Uterus (tissue), 4 donors: Measurements from ENCODE around the gene CARNS1. TPM values are rescaled to one million over a fixed set of nuclear protein-coding genes. Genes with fewer than 3 reads are reported as not detected.

ENCODE experiments used
- DNase-seq, 2 donors: peaks; one replicate each; pipeline ENCODE4 v3.0.0-alpha.2; 2019 to 2020
- H3K27ac ChIP-seq, 2 donors: fragments of 200-600 bp; sonication (generic); 1 replicate in 1 of 2; 2 replicates in 1 of 2; pipeline ENCODE4 v1.5.1; 2016 to 2018
- H3K27me3 ChIP-seq, 2 donors: fragments of 200-600 bp; sonication (generic); one replicate each; pipeline ENCODE4 v1.5.1; 2018 to 2019; ENCODE audit warnings: control low read depth in 1 of 2
- H3K36me3 ChIP-seq, 2 donors: fragments of 200-600 bp; sonication (generic); one replicate each; pipeline ENCODE4 v1.5.1; 2019; ENCODE audit warnings: control low read depth in 1 of 2
- H3K4me1 ChIP-seq, 2 donors: fragments of 200-600 bp; sonication (generic); one replicate each; pipeline ENCODE4 v1.5.1; 2018 to 2019; ENCODE audit warnings: control low read depth in 1 of 2
- H3K4me3 ChIP-seq, 2 donors: fragments of 200-600 bp; sonication (generic); 1 replicate in 1 of 2; 2 replicates in 1 of 2; pipeline ENCODE4 v1.5.1; 2018 to 2019; ENCODE audit warnings: mild to moderate bottlenecking in 1 of 2
- H3K9me3 ChIP-seq, 2 donors: fragments of 200-600 bp; sonication (generic); one replicate each; pipeline ENCODE4 v1.5.1; 2019; ENCODE audit warnings: control low read depth in 1 of 2
- CTCF ChIP-seq, 4 experiments: fragments of 200-600 bp in 2 of 4; fragments of 450-650 bp in 2 of 4; sonication (generic) in 2 of 4; IDR thresholded peaks; one replicate each; pipeline ENCODE4 v1.5.1; 2016 to 2019; ENCODE audit warnings: antibody characterized with exemption in 4 of 4, mild to moderate bottlenecking in 2 of 4, moderate library complexity in 1 of 4
- POLR2A ChIP-seq, 2 donors: fragments of 450-650 bp; IDR thresholded peaks; one replicate each; pipeline ENCODE4 v1.6.1; 2016; ENCODE audit warnings: antibody characterized with exemption in 2 of 2, mild to moderate bottlenecking in 1 of 2, moderate library complexity in 1 of 2
- intact Hi-C: fragments of 100-400 bp; cut with DNase I; formaldehyde crosslinking; loops from one replicate; pipeline ENCODE4 v1.15.1; 2023; ENCODE audit warnings: low total_unique reads
- total RNA-seq, 4 donors: library from RNA; depleted of rRNA in 3 of 4; stranded (reverse); fragments of >200 nt in 3 of 4; gene quantifications; one replicate each; pipeline versions ENCODE4 v1.1.0 to v1.2.4, GENCODE V29; 2014 to 2023
- donor health status: DM: yes; HTN: yes; CAD: no.

Gene CARNS1
- total RNA-seq, 4 donors from 2014 or later, result 0.76 to 3.3 TPM; not detected in 2

DNA sequence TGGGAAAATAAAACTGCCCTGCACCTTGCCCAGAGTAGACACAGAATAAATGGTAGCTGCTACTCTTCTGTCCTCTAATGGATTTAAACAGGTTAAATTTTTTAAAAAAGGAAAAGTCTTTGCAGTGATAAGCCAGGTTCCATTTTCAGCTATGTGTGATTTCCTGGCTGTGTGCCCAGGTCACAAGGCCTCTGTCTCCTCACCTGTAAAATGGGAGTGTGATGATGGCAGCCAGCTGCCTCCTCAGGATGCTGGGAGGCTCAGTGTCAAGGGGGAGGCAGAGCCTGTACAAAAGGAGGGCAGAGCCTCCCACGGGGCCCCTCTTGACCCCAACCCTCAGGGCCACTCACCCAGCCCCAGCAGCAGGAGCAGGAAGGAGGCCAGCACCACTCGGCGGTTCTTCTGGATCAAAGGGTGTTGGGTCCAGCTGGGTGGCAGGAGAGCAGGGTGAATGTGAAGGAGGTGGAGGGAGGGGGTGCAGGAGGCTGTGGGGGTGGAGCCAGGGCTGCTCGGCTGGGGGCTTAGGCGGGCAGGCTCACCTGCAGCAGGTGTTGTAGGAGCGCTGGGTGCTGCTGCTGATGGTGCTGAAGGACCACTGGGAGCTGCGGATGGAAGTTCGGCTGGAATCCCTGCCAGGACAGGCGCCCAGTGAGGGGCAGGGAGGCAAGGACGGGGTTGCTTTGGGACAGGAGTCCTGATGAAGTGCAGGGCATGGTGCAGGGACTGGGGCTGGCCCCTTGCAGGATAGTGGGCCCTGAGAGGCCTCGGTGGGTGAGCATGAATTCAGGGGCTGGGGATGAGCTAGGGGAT is 51.7 kb downstream of the CARNS1 start:
- no peak for TF ChIP-seq POLR2A (IDR thresholded peaks at IDR 0.05)
- TF ChIP-seq CTCF (IDR thresholded peaks at IDR 0.05), result no peak
- Histone ChIP-seq H3K4me3 (no peak overlapping the region), H3K4me1 (peaks cover 0 to 6% of the 10 kb centered on the region in 2 donors)

GRCh38 chr11:67468056-67468455 is 52.6 kb downstream of the CARNS1 start:
- DNase-seq, result peak; percentile 44 to 53
- H3K27ac ChIP-seq, result peak overlapping the region; percentile 91 to 92

More for the DNA sequence above, 51.7 kb downstream of the CARNS1 start:
- Histone ChIP-seq H3K27ac (no peak overlapping the region), H3K9me3 (no peaks in the 10 kb centered on the region), H3K27me3 (no peaks in the 10 kb centered on the region), H3K36me3 (no peaks in the 10 kb centered on the region)
- no peak for DNase-seq
- intact Hi-C loops, result no loop called here

DNA sequence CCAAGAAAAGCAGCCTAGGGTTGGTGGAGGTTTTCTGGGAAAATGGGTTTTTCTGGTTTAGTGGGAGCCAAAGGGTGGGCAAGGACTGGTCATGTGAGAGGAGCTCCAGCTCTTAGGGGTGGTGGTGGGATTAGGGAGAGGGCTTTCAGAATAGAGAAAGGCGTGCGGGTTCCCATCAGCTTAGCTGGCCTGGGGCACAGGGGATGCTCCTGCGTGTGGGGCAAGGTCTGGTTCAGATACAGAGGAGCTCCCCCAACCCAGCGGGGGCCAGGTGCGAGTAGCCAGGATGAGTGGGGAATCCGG is 52.9 kb downstream of the CARNS1 start:
- H3K4me1 ChIP-seq, result peaks cover 0 to 6% of the 10 kb centered on the region in 2 donors
- H3K27ac ChIP-seq, result peak overlapping the region; percentile 91 to 92
- H3K4me3 ChIP-seq, result peak overlapping the region; percentile 77 to 87
- intact Hi-C loops, result no loop called here
- no peak for DNase-seq
- no peaks in the 10 kb centered on the region for H3K9me3 ChIP-seq
- TF ChIP-seq CTCF (IDR thresholded peaks at IDR 0.05) (no peak), POLR2A (IDR thresholded peaks at IDR 0.05) (no peak)
- no peaks in the 10 kb centered on the region for H3K36me3 ChIP-seq
- no peaks in the 10 kb centered on the region for H3K27me3 ChIP-seq

More at GRCh38 chr11:67468056-67468455, 52.6 kb downstream of the CARNS1 start:
- peaks cover 0 to 6% of the 10 kb centered on the region in 2 donors for H3K4me1 ChIP-seq
- H3K4me3 ChIP-seq, result peak overlapping the region; percentile 77 to 87
- no peaks in the 10 kb centered on the region for H3K9me3 ChIP-seq
- no peaks in the 10 kb centered on the region for H3K27me3 ChIP-seq
- H3K36me3 ChIP-seq, result no peaks in the 10 kb centered on the region
- TF ChIP-seq CTCF (IDR thresholded peaks at IDR 0.05) (no peak), POLR2A (IDR thresholded peaks at IDR 0.05) (no peak)
- intact Hi-C loops, result no loop called here

- Histone ChIP-seq H3K27me3 (no peaks in the 10 kb centered on the region), H3K9me3 (no peaks in the 10 kb centered on the region), H3K4me1 (peaks cover 0 to 6% of the 10 kb centered on the region in 2 donors), H3K36me3 (no peaks in the 10 kb centered on the region), H3K27ac (peak within 1 kb of the TSS; percentile 91 to 92), H3K4me3 (peak within 1 kb of the TSS; percentile 77 to 87)
- peak; percentile 90 for DNase-seq
- intact Hi-C loops, result no loop called here
- TF ChIP-seq POLR2A (IDR thresholded peaks at IDR 0.05), result peak; percentile 32 to 76
- peak; percentile 37 to 66 (median 54) for TF ChIP-seq CTCF (IDR thresholded peaks at IDR 0.05)
Observed at GRCh38 chr11:67468759-67469507, 53.5 kb downstream of the CARNS1 start, which contains the start of gene TMEM134. TSS of gene TMEM134 (minus strand) at chr11:67469251. CDS start at chr11:67469192, 59 bp downstream.

GRCh38 chr11:67469508-67469811 is 54.0 kb downstream of the CARNS1 start:
- Histone ChIP-seq H3K27me3 (no peaks in the 10 kb centered on the region), H3K27ac (peak overlapping the region; percentile 91 to 92), H3K4me1 (peaks cover 0 to 6% of the 10 kb centered on the region in 2 donors), H3K36me3 (no peaks in the 10 kb centered on the region), H3K4me3 (peak overlapping the region; percentile 77 to 87), H3K9me3 (no peaks in the 10 kb centered on the region)
- no peak for TF ChIP-seq CTCF (IDR thresholded peaks at IDR 0.05)
- DNase-seq, result no peak
- intact Hi-C loops, result no loop called here
